ENCODE measurements around the gene BANF1. TPM values are rescaled to one million over a fixed set of nuclear protein-coding genes. Genes with fewer than 3 reads are reported as not detected.

The BANF1 gene
- total and polyA plus RNA-seq, 9 of the 15 experiments (the other 6 are each of a cell fraction or from before 2014, with no cell fraction given): 108 to 651 (median 263) TPM

DNA sequence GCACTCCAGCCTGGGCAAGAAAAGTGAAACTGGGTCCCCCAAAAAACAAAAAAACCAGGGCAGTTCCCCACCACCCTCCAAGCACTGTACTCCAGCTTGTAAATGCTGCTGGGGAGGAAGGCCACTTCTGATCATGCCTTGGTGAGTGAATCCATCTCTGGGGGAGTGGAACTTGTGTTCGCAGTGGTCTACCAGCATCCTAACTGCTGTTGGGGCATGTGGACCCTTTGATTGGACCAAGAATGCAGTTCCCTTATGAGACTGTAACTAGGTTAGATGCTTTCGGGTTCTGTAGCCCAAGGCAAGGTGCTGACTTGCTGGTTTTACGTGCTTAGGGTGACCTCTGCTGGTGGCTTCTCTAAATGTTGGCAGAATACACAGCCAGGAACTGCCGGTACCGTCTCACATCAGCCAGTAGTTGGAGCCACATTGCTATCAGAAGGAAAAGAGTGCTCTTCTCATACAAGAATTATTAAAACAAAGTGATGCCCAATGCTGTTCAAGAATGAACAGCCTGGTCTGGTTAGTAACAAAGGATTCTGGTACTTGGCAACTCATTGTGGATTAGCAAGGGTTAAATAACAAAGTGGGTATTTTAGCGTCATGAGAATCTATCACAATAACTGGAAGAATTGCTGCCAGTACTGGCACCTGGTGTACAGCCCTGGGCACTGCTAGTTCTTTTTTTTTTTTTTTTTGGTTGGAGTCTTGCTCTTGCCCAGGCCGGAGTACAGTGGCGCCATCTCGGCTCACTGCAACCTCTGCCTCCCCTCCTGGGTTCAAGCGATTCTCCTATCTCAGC, 13.3 kb upstream of the BANF1 start (continued):
- TF ChIP-seq PTBP1 (IDR thresholded peaks at IDR 0.05; ENCODE audit: low read depth, low read length) (no peak), GTF2B (IDR thresholded peaks at IDR 0.05; ENCODE audit: extremely low read depth, insufficient read length) (no peak), NEUROD1 (IDR thresholded peaks at IDR 0.05; ENCODE audit: borderline replicate concordance, low read depth, low read length, partially characterized antibody) (peak; percentile 35), CUX1 (CRISPR knock-in tag; IDR thresholded peaks at IDR 0.05) (no peak), PHB2 (IDR thresholded peaks at IDR 0.05; ENCODE audit: low read depth) (no peak), RBM15 (IDR thresholded peaks at IDR 0.05; ENCODE audit: insufficient read depth, low read length) (no peak), HDAC6 (IDR thresholded peaks at IDR 0.05; ENCODE audit: low read depth, low read length) (no peak), XRCC4 (IDR thresholded peaks at IDR 0.05; ENCODE audit: extremely low read depth, insufficient read depth, insufficient read length) (no peak), ZNF263 (CRISPR knock-in tag; IDR thresholded peaks at IDR 0.05; ENCODE audit: borderline replicate concordance) (peak; percentile 48; the same call in 1 of the 2 replicates), MAFF (IDR thresholded peaks at IDR 0.05; ENCODE audit: low read length) (peak; percentile 25), TSC22D4 (tag; IDR thresholded peaks at IDR 0.05) (no peak), NUFIP1 (IDR thresholded peaks at IDR 0.05; ENCODE audit: partially characterized antibody) (no peak), ATF7 (IDR thresholded peaks at IDR 0.05) (peak; percentile 53; the same call in 1 of the 2 replicates), PML (IDR thresholded peaks at IDR 0.05; ENCODE audit: low read length) (no peak), ZNF780A (CRISPR knock-in tag; IDR thresholded peaks at IDR 0.05) (no peak), POLR3A (IDR thresholded peaks at IDR 0.05; ENCODE audit: borderline replicate concordance, extremely low read depth, insufficient read depth, insufficient read length) (no peak), SMARCE1 (IDR thresholded peaks at IDR 0.05) (no peak), KDM5B (IDR thresholded peaks at IDR 0.05; ENCODE audit: insufficient replicate concordance, low read depth, low read length) (no peak), DDX20 (tag; IDR thresholded peaks at IDR 0.05; ENCODE audit: low read depth) (no peak), FOXJ3 (CRISPR knock-in tag; IDR thresholded peaks at IDR 0.05) (no peak), NFATC3 (IDR thresholded peaks at IDR 0.05) (no peak), TEAD2 (tag; IDR thresholded peaks at IDR 0.05) (no peak)
- TF ChIP-seq, protein P1, sequence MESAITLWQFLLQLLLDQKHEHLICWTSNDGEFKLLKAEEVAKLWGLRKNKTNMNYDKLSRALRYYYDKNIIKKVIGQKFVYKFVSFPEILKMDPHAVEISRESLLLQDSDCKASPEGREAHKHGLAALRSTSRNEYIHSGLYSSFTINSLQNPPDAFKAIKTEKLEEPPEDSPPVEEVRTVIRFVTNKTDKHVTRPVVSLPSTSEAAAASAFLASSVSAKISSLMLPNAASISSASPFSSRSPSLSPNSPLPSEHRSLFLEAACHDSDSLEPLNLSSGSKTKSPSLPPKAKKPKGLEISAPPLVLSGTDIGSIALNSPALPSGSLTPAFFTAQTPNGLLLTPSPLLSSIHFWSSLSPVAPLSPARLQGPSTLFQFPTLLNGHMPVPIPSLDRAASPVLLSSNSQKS (CRISPR knock-in tag; IDR thresholded peaks at IDR 0.05): no peak
